ENCODE results near the gene PKHD1. TPM values are rescaled to one million over a fixed set of nuclear protein-coding genes. Genes with fewer than 3 reads are reported as not detected.

The PKHD1 gene
- total and polyA plus RNA-seq, 4 experiments from 2014 or later, result not detected

DNA sequence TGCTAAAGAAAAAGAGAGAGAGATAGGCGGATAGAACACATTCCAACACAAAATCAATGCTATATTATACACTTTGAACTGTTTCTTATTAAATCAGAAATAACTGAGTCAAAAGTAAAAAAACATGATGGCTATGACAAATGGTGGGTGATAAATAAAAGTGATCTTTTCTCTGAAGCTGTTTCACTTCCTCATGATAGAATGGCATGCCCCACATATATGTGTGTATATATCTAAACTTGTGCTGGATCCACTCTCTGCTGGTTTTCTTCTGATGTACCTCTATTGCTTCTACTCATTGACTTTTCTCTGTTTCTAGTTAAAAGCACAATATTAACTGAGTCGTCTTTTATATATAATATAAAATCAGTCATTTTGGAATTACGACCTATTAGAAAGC, 429.9 kb downstream of the PKHD1 start:
- DNase-seq, result no peak
- Mint-ChIP-seq H3K4me3 (no peak overlapping the region), H3K27ac (no peak overlapping the region), H3K4me1 (no peaks in the 10 kb centered on the region), H3K36me3 (no peaks in the 10 kb centered on the region), H3K9me3 (peaks cover 0 to 6% (median 0%) of the 10 kb centered on the region in 8 donors), H3K27me3 (no peaks in the 10 kb centered on the region)
- H3K27me3 ChIP-seq (ENCODE audit: insufficient read depth, low read length), result no peaks in the 10 kb centered on the region
- ChIA-PET POLR2A (ENCODE audit: partially characterized antibody) (no interaction called here), CTCF (ENCODE audit: partially characterized antibody) (no interaction called here)
- H3K4me3 ChIP-seq (ENCODE audit: low read length in 2 of 2), result no peak overlapping the region
- intact Hi-C loops (cut with micrococcal nuclease), result no loop called here
- no peak overlapping the region for H3K27ac ChIP-seq (ENCODE audit: low read depth, low read length)
- no peaks in the 10 kb centered on the region for H3K4me1 ChIP-seq (ENCODE audit: insufficient read depth, low read length)
- no peaks in the 10 kb centered on the region for H3K36me3 ChIP-seq (ENCODE audit: insufficient read depth, low read length)
- peaks cover 0 to 4% of the 10 kb centered on the region in 2 donors for H3K9me3 ChIP-seq (ENCODE audit: control insufficient read depth in 1 of 2, low read length in 2 of 2)

GRCh38 chr6:51655517-51655916, 431.9 kb downstream of the PKHD1 start:
- H3K36me3 ChIP-seq (ENCODE audit: insufficient read depth, low read length), result no peaks in the 10 kb centered on the region
- H3K9me3 ChIP-seq (ENCODE audit: control insufficient read depth in 1 of 2, low read length in 2 of 2), result peaks cover 0 to 4% of the 10 kb centered on the region in 2 donors
- H3K36me3 Mint-ChIP-seq, result no peaks in the 10 kb centered on the region
- H3K27ac Mint-ChIP-seq, result no peak overlapping the region
- no peaks in the 10 kb centered on the region for H3K4me1 ChIP-seq (ENCODE audit: insufficient read depth, low read length)
- peaks cover 0 to 6% (median 0%) of the 10 kb centered on the region in 8 donors for H3K9me3 Mint-ChIP-seq
- ChIA-PET POLR2A (ENCODE audit: partially characterized antibody) (no interaction called here), CTCF (ENCODE audit: partially characterized antibody) (no interaction called here)
- no peak for DNase-seq
- H3K27ac ChIP-seq (ENCODE audit: low read depth, low read length), result no peak overlapping the region
- intact Hi-C loops (cut with micrococcal nuclease), result no loop called here
- no peak overlapping the region for H3K4me3 ChIP-seq (ENCODE audit: low read length in 2 of 2)
- H3K4me1 Mint-ChIP-seq, result no peaks in the 10 kb centered on the region
- no peaks in the 10 kb centered on the region for H3K27me3 Mint-ChIP-seq
- no peaks in the 10 kb centered on the region for H3K27me3 ChIP-seq (ENCODE audit: insufficient read depth, low read length)
- no peak overlapping the region for H3K4me3 Mint-ChIP-seq

DNA sequence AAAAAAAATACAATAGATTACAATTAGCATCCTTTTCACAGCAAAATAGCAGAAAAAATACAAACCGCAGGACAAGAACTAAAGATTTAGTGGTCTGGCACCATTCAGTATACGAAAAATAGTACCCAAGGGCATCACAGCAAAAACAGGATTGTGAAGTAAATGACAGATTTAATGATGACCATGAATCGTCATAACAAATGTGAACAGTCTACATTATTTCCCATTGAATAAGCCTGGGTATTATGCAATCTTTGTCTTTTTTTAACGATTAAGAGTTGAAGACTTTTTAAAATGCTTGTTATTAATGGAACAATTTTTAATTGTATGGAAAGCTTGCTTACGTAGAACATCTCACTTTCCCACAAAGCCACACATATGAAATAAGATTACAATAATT, 432.8 kb downstream of the PKHD1 start:
- no peak overlapping the region for H3K4me3 ChIP-seq (ENCODE audit: low read length in 2 of 2)
- H3K36me3 ChIP-seq (ENCODE audit: insufficient read depth, low read length), result no peaks in the 10 kb centered on the region
- Mint-ChIP-seq H3K4me3 (no peak overlapping the region), H3K36me3 (no peaks in the 10 kb centered on the region), H3K4me1 (no peaks in the 10 kb centered on the region), H3K27me3 (no peaks in the 10 kb centered on the region), H3K27ac (no peak overlapping the region), H3K9me3 (peaks cover 0 to 6% (median 0%) of the 10 kb centered on the region in 8 donors)
- intact Hi-C loops (cut with micrococcal nuclease), result no loop called here
- DNase-seq, result no peak
- ChIA-PET CTCF (ENCODE audit: partially characterized antibody) (no interaction called here), POLR2A (ENCODE audit: partially characterized antibody) (no interaction called here)
- H3K27ac ChIP-seq (ENCODE audit: low read depth, low read length), result no peak overlapping the region
- no peaks in the 10 kb centered on the region for H3K4me1 ChIP-seq (ENCODE audit: insufficient read depth, low read length)
- H3K27me3 ChIP-seq (ENCODE audit: insufficient read depth, low read length), result no peaks in the 10 kb centered on the region
- H3K9me3 ChIP-seq (ENCODE audit: control insufficient read depth in 1 of 2, low read length in 2 of 2), result peaks cover 0 to 4% of the 10 kb centered on the region in 2 donors

DNA sequence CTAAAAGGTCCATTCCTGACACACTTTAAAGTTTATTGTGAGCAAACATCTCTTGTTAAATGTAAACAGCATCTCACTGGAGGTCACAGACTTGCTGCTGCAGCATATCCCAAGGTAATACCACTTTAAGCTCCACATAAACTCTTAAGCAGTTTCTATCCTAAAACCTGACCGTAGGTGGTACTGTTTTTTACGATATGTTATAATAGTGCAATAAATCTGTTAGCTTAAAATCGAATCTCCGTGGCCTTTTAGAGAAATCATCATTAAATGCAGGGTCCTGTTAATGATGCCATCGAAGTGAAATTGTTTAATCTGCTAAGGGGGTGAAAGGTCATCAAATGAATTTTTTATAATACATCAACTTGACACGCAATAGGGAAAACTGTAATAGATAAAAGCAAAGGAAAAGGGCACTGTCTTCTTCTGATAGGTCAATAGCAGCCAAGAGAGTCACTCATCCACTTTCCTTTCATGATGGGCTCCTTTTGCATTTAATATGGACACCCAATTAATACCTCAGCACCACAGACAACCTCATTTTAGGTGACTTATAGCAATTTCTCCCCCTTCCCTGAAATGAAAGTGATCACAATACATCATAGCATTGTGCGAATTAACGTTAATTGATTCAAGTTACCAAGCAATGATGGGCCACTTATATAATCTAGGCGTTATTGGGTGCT, 436.1 kb downstream of the PKHD1 start:
- Histone ChIP-seq H3K9me3 (ENCODE audit: control insufficient read depth in 1 of 2, low read length in 2 of 2) (peaks cover 0 to 4% of the 10 kb centered on the region in 2 donors), H3K4me1 (ENCODE audit: insufficient read depth, low read length) (no peaks in the 10 kb centered on the region), H3K27ac (ENCODE audit: low read depth, low read length) (no peak overlapping the region), H3K36me3 (ENCODE audit: insufficient read depth, low read length) (no peaks in the 10 kb centered on the region), H3K4me3 (ENCODE audit: low read length in 2 of 2) (no peak overlapping the region), H3K27me3 (ENCODE audit: insufficient read depth, low read length) (no peaks in the 10 kb centered on the region)
- no peaks in the 10 kb centered on the region for H3K4me1 Mint-ChIP-seq
- ChIA-PET POLR2A (ENCODE audit: partially characterized antibody) (no interaction called here), CTCF (ENCODE audit: partially characterized antibody) (no interaction called here)
- no peaks in the 10 kb centered on the region for H3K27me3 Mint-ChIP-seq
- no peak for DNase-seq
- no peaks in the 10 kb centered on the region for H3K36me3 Mint-ChIP-seq
- peak overlapping the region in 1 of 7 donors; percentile 25 for H3K27ac Mint-ChIP-seq
- H3K4me3 Mint-ChIP-seq, result no peak overlapping the region
- intact Hi-C loops (cut with micrococcal nuclease), result no loop called here
- H3K9me3 Mint-ChIP-seq, result peaks cover 0 to 6% (median under 1%) of the 10 kb centered on the region in 8 donors

DNA sequence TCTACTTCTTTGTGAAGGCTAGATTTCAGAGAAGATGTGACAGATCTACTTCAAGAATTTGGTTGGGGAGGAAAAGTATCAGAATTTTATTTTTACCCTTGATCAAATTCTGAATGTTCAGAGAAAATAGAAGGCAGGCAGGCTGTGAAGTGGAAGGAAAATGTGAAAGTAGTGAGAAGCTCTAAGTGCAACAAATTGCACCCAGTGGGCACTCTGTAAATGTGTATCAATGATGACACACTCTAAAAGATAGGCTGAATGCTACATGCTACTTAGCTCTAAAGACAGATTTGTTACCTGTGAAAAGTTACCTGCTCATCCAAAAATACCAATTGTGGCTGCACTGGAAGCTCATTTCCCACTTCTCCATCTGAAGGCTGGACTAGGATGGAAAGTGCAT, 438.6 kb downstream of the PKHD1 start:
- intact Hi-C loops (cut with micrococcal nuclease), result no loop called here

GRCh38 chr6:51648236-51648635, 439.2 kb downstream of the PKHD1 start:
- Mint-ChIP-seq H3K9me3 (peaks cover 0 to 3% (median under 1%) of the 10 kb centered on the region in 8 donors), H3K36me3 (no peaks in the 10 kb centered on the region), H3K4me1 (no peaks in the 10 kb centered on the region), H3K27me3 (peaks cover 0 to 1% of the 10 kb centered on the region in 2 donors), H3K27ac (no peak overlapping the region), H3K4me3 (no peak overlapping the region)
- CTCF ChIA-PET (ENCODE audit: partially characterized antibody), result no interaction called here
- intact Hi-C loops (cut with micrococcal nuclease), result no loop called here
- Histone ChIP-seq H3K4me3 (ENCODE audit: low read length in 2 of 2) (no peak overlapping the region), H3K27ac (ENCODE audit: low read depth, low read length) (no peak overlapping the region), H3K4me1 (ENCODE audit: insufficient read depth, low read length) (no peaks in the 10 kb centered on the region), H3K36me3 (ENCODE audit: insufficient read depth, low read length) (no peaks in the 10 kb centered on the region), H3K27me3 (ENCODE audit: insufficient read depth, low read length) (no peaks in the 10 kb centered on the region), H3K9me3 (ENCODE audit: control insufficient read depth in 1 of 2, low read length in 2 of 2) (no peaks in the 10 kb centered on the region)
- no peak for DNase-seq
- POLR2A ChIA-PET (ENCODE audit: partially characterized antibody), result no interaction called here

More for the DNA sequence above, 438.6 kb downstream of the PKHD1 start:
- POLR2A ChIA-PET (ENCODE audit: partially characterized antibody), result no interaction called here
- no peak overlapping the region for H3K27ac Mint-ChIP-seq
- H3K4me1 ChIP-seq (ENCODE audit: insufficient read depth, low read length), result no peaks in the 10 kb centered on the region
- no peaks in the 10 kb centered on the region for H3K27me3 Mint-ChIP-seq
- no peak overlapping the region for H3K4me3 Mint-ChIP-seq
- peaks cover 0 to 3% (median under 1%) of the 10 kb centered on the region in 8 donors for H3K9me3 Mint-ChIP-seq
- no peaks in the 10 kb centered on the region for H3K36me3 Mint-ChIP-seq
- no peaks in the 10 kb centered on the region for H3K4me1 Mint-ChIP-seq
- no peak for DNase-seq
- H3K27ac ChIP-seq (ENCODE audit: low read depth, low read length), result no peak overlapping the region
- H3K36me3 ChIP-seq (ENCODE audit: insufficient read depth, low read length), result no peaks in the 10 kb centered on the region
- H3K4me3 ChIP-seq (ENCODE audit: low read length in 2 of 2), result no peak overlapping the region
- CTCF ChIA-PET (ENCODE audit: partially characterized antibody), result interaction anchor here (1.3 kb wide), 1 partner anchor 9 kb away, joined by 3 read pairs; no protein-coding TSS in a partner anchor
- no peaks in the 10 kb centered on the region for H3K9me3 ChIP-seq (ENCODE audit: control insufficient read depth in 1 of 2, low read length in 2 of 2)
- H3K27me3 ChIP-seq (ENCODE audit: insufficient read depth, low read length), result no peaks in the 10 kb centered on the region

DNA sequence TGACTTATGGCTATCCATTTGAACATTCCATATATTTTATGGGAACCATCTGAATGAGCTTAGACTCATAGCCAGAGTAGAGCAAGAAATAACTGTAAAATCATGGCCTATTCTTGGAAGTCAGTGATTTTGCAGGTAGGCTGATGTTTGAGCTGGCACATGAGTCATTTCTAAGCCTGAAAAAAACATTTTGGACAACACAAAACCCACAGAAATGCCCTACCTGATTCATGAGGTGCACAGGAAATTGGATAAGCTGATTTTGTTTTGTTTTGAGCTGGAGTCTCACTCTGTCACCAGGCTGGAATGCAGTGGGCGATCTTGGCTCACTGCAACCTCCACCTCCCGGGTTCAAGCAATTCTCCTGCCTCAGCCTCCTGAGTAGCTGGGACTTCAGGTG, 443.0 kb downstream of the PKHD1 start:
- DNase-seq, result no peak
- Mint-ChIP-seq H3K27ac (no peak overlapping the region), H3K27me3 (peaks cover 0 to 1% of the 10 kb centered on the region in 2 donors), H3K4me1 (no peaks in the 10 kb centered on the region), H3K9me3 (peaks cover 0 to 8% (median 2%) of the 10 kb centered on the region in 8 donors), H3K4me3 (no peak overlapping the region), H3K36me3 (no peaks in the 10 kb centered on the region)
- no peaks in the 10 kb centered on the region for H3K4me1 ChIP-seq (ENCODE audit: insufficient read depth, low read length)
- H3K27me3 ChIP-seq (ENCODE audit: insufficient read depth, low read length), result no peaks in the 10 kb centered on the region
- H3K9me3 ChIP-seq (ENCODE audit: control insufficient read depth in 1 of 2, low read length in 2 of 2), result no peaks in the 10 kb centered on the region
- H3K27ac ChIP-seq (ENCODE audit: low read depth, low read length), result no peak overlapping the region
- no peaks in the 10 kb centered on the region for H3K36me3 ChIP-seq (ENCODE audit: insufficient read depth, low read length)
- POLR2A ChIA-PET (ENCODE audit: partially characterized antibody), result no interaction called here
- intact Hi-C loops (cut with micrococcal nuclease), result no loop called here
- CTCF ChIA-PET (ENCODE audit: partially characterized antibody), result no interaction called here
- no peak overlapping the region for H3K4me3 ChIP-seq (ENCODE audit: low read length in 2 of 2)
